IgD-negative memory B cell (primary cell): Measurements from ENCODE around the gene IRF4. TPM values are rescaled to one million over a fixed set of nuclear protein-coding genes. Genes with fewer than 3 reads are reported as not detected.
A peak's percentile ranks its signal among the peaks of the same experiment; 100 is the strongest.

Source experiments
- H3K27ac Mint-ChIP-seq, 3 donors: one replicate each; pipeline ENCODE4 v1.8.0; 2020 to 2022; ENCODE audit warnings: mild to moderate bottlenecking in 3 of 3, mixed read lengths in 3 of 3, moderate library complexity in 1 of 3
- H3K27me3 Mint-ChIP-seq: one replicate; pipeline ENCODE4 v1.8.0; 2021; ENCODE audit warnings: mixed read lengths
- H3K36me3 Mint-ChIP-seq: one replicate; pipeline ENCODE4 v1.8.0; 2020; ENCODE audit warnings: mild to moderate bottlenecking, mixed read lengths
- H3K4me1 Mint-ChIP-seq, 3 donors: one replicate each; pipeline ENCODE4 v1.8.0; 2020 to 2022; ENCODE audit warnings: mixed read lengths in 3 of 3, mild to moderate bottlenecking in 1 of 3
- H3K4me3 Mint-ChIP-seq, 4 donors: one replicate each; pipeline ENCODE4 v1.8.0; 2020 to 2022; ENCODE audit warnings: mild to moderate bottlenecking in 4 of 4, mixed read lengths in 4 of 4, moderate library complexity in 3 of 4
- H3K9me3 Mint-ChIP-seq, 3 donors: one replicate each; pipeline ENCODE4 v1.8.0; 2020 to 2021; ENCODE audit warnings: mixed read lengths in 3 of 3, mild to moderate bottlenecking in 1 of 3
- polyA plus RNA-seq: library from polyadenylated mRNA; unstranded; fragments of 300-500 nt; fragmentation: Illumina TruSeq; gene quantifications from one replicate; pipeline ENCODE4 v1.2.3, GENCODE V29; 2021

IRF4 gene
- polyA plus RNA-seq, 1 donor from 2014 or later: 22.9 TPM

DNA sequence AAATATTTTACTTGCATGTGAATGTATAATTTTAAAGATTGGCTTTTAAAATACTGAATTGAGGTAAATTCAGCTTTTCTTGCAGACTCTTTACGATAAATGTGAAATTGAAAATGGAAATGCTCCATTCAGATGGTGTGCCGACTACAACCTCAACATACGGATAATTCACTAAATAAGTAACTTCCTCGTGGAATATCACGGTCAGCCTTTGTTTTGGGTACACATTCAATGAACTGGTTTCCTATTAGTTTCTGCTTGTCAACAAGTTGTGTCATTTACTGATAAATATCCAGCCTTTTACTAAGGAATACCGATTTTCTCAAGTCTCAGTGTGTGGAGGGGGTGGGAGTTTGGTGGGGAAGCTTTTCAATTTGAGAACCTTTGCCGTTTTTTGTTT, 2.4 kb upstream of the IRF4 start:
- H3K27ac Mint-ChIP-seq: peak overlapping the region; percentile 84 to 97 (median 90)
- H3K27me3 Mint-ChIP-seq: no peaks in the 10 kb centered on the region
- H3K9me3 Mint-ChIP-seq: no peaks in the 10 kb centered on the region
- H3K4me1 Mint-ChIP-seq: peaks cover 20 to 22% (median 20%) of the 10 kb centered on the region in 3 donors
- peaks cover 6% of the 10 kb centered on the region for H3K36me3 Mint-ChIP-seq
- peak overlapping the region in 3 of 4 donors; percentile 31 to 91 (median 70) for H3K4me3 Mint-ChIP-seq

DNA sequence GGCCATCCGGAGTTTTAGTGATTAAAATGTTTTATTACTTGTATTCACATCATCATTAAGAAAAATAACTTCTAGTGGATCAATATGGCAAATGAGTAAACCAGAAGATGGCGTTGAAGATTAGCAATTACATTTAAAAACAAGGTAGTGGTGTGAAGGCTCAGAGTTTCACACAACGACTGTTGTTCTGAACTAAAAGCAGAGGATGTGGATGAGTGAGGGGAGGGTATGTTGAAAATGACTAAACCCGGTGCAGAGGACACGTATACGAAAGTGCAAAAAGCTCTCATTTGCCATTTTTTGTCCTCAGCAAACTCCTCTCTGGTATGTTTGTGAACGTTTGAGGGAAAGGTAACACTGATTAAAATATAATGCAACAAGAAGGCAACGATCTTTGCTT, 1.9 kb upstream of the IRF4 start:
- peaks cover 6% of the 10 kb centered on the region for H3K36me3 Mint-ChIP-seq
- peaks cover 20 to 23% (median 20%) of the 10 kb centered on the region in 3 donors for H3K4me1 Mint-ChIP-seq
- no peaks in the 10 kb centered on the region for H3K27me3 Mint-ChIP-seq
- no peaks in the 10 kb centered on the region for H3K9me3 Mint-ChIP-seq
- peak overlapping the region; percentile 31 to 99 (median 80) for H3K4me3 Mint-ChIP-seq
- H3K27ac Mint-ChIP-seq: peak overlapping the region; percentile 84 to 97 (median 90)

DNA sequence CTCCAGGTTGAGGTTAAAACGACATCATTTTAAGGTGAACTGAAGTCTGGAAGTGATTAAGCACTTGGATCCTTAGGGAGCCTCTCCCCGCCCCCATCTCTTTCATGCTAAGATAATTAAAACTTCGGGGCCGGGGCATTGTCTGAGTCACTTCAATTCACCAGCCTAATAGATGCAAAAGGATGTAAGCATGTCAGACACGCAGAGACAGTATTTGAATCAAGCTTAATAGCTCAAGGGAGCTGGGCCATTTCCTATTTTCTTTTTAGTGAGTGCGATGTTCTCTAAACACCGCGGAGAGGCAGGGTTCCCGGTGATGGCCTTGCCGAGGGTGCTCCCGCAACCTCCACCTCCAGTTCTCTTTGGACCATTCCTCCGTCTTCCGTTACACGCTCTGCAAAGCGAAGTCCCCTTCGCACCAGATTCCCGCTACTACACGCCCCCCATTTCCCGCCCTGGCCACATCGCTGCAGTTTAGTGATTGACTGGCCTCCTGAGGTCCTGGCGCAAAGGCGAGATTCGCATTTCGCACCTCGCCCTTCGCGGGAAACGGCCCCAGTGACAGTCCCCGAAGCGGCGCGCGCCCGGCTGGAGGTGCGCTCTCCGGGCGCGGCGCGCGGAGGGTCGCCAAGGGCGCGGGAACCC, 516 bp upstream of the IRF4 start:
- H3K27me3 Mint-ChIP-seq: no peaks in the 10 kb centered on the region
- H3K4me3 Mint-ChIP-seq: peak overlapping the region; percentile 91 to 99 (median 98)
- no peaks in the 10 kb centered on the region for H3K9me3 Mint-ChIP-seq
- peak overlapping the region; percentile 90 to 97 (median 97) for H3K27ac Mint-ChIP-seq
- peaks cover 6% of the 10 kb centered on the region for H3K36me3 Mint-ChIP-seq
- peaks cover 25 to 33% (median 32%) of the 10 kb centered on the region in 3 donors for H3K4me1 Mint-ChIP-seq

DNA sequence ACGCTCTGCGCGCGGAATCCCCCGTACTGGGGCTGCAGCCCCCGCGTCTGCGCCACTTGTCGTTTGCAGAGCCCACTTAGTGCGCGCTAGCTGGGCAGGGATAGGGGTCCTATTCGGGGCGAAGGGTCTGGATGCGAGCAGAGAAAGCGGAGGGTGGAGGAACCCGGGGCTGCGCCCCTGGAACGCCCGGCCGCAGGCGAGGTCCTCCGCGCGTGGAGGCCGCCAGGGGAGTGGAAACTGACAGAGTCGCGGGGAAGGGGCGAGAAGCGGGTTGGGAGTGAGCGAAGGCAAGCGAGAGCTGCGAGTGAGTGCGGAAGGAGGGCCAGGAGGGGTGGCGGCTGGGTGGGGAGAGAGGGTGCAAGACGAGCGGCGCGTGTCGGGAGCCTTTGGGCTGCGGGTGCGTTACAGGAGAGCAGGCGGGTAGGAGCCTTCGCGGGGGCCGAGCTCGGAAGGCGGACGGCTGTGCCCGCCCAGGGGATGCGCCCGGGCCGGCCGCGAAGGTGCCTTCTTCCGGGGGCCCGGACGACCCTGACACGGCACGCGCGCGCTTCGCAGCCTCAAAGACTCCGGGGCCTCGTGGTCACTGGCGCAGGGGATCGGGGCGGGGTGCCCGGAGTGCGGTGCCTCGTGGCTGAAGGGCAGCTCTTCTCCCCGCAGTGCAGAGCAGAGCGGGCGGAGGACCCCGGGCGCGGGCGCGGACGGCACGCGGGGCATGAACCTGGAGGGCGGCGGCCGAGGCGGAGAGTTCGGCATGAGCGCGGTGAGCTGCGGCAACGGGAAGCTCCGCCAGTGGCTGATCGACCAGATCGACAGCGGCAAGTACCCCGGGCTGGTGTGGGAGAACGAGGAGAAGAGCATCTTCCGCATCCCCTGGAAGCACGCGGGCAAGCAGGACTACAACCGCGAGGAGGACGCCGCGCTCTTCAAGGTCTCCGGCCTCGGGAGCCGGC, 1.2 kb downstream of the IRF4 start:
- Mint-ChIP-seq H3K9me3 (no peaks in the 10 kb centered on the region), H3K27me3 (no peaks in the 10 kb centered on the region), H3K4me3 (peak overlapping the region; percentile 91 to 99 (median 98)), H3K4me1 (peaks cover 32 to 40% (median 33%) of the 10 kb centered on the region in 3 donors), H3K27ac (peak overlapping the region; percentile 88 to 97 (median 90)), H3K36me3 (peaks cover 6% of the 10 kb centered on the region)

DNA sequence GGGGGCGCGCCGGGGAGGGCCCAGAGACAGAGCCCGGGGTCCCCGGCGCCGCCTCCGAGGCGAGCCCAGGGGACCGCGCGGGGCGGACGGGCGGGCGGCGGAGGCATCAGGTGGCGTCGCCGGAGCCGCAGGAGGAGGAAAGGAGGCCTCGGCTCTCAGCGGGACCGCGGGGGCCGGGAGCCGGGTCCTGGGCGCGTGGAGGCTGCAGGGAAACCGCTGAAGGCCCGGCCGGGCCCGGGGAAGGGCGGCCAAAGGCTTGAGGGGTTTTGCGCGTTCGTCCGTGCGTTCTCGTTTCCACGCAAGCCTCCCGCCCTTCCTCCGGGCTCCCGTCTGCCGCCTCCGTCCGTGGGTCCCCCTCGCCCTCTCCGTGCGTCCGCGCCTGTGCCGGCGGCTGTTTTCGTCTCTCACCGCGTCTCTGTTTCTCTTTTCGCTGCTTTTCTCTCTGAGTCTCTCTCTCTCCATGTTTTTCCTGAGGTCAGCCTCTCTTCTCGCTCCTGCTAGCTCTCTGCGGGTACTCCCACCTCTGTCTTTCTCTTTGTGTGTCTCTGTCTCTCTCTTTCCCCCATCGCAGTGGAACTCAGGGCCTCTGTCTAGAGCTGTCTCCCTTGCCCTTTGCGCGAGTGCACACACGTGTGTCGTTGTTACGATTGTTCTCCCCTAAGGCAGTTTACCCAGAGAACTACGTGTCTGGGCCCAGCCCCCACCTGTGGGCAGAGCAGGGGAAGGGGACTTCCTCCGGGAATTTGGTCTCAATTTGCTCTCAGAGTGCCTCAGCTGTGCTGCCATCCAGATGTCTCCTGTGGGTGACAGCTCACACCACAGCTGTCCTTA, 2.1 kb downstream of the IRF4 start:
- peaks cover 28 to 48% (median 37%) of the 10 kb centered on the region in 3 donors for H3K4me1 Mint-ChIP-seq
- no peaks in the 10 kb centered on the region for H3K27me3 Mint-ChIP-seq
- H3K36me3 Mint-ChIP-seq: peaks cover 6% of the 10 kb centered on the region
- H3K27ac Mint-ChIP-seq: peak overlapping the region; percentile 90 to 95 (median 95)
- no peaks in the 10 kb centered on the region for H3K9me3 Mint-ChIP-seq
- H3K4me3 Mint-ChIP-seq: peak overlapping the region; percentile 91 to 99 (median 98)

DNA sequence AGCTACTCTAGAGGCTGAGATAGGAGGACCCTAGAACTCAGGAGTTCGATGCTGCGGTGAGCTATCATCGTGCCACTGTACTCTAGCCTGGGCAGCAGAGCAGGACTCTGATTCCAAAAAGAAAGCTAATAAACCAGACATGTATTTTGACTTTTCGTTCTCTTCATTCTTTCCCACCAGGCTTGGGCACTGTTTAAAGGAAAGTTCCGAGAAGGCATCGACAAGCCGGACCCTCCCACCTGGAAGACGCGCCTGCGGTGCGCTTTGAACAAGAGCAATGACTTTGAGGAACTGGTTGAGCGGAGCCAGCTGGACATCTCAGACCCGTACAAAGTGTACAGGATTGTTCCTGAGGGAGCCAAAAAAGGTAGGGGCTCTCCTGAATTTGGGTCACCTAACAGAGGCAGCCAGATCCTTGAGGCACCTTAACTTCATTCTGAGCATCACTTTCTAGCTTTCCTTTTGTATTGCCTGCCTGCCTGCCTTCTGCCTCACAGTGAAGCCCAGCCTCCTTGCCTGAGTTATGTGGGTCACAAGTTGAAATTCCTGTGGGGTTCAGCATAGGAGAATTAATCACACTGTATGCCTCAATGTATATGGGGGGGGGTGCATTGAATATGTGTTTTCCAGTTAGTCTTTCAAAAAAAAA, 3.2 kb downstream of the IRF4 start:
- Mint-ChIP-seq H3K4me3 (peak overlapping the region; percentile 33 to 76 (median 66)), H3K4me1 (peaks cover 26 to 53% (median 42%) of the 10 kb centered on the region in 3 donors), H3K9me3 (no peaks in the 10 kb centered on the region), H3K36me3 (peaks cover 6% of the 10 kb centered on the region), H3K27me3 (no peaks in the 10 kb centered on the region), H3K27ac (peak overlapping the region; percentile 34 to 74 (median 67))

DNA sequence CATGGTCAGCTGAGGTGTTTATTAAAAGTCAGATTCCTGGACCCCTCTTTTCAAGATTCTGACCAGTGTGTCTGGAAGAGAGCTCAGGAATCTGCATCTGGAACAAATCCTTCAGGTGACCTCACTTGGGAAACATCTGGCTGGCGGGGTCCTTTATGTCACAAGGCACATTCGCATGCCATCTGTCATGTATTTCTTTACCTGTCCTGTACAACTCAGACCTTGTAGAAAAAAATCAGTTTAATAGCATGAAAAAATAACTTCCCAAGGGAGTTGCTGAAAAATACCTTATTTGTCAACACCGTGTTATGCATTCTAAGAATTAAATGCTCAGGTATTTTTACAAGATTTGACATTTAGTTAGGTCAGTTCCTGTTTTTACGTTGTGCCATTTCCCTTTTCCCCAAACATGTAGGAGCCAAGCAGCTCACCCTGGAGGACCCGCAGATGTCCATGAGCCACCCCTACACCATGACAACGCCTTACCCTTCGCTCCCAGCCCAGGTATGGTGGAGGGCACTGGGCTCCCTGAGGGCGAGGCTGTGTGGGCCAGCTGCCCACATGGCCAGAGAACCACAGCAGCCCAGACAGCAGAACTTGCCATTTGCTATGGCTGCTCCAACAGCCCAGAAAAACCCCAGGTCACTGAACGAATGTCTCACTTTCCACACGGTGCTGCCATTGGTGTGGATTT, 4.0 kb downstream of the IRF4 start:
- Mint-ChIP-seq H3K36me3 (peaks cover 6% of the 10 kb centered on the region), H3K27ac (peak overlapping the region; percentile 67 to 88 (median 74)), H3K4me1 (peaks cover 24 to 53% (median 42%) of the 10 kb centered on the region in 3 donors), H3K4me3 (peak overlapping the region in 3 of 4 donors; percentile 13 to 84 (median 75)), H3K27me3 (no peaks in the 10 kb centered on the region), H3K9me3 (no peaks in the 10 kb centered on the region)

DNA sequence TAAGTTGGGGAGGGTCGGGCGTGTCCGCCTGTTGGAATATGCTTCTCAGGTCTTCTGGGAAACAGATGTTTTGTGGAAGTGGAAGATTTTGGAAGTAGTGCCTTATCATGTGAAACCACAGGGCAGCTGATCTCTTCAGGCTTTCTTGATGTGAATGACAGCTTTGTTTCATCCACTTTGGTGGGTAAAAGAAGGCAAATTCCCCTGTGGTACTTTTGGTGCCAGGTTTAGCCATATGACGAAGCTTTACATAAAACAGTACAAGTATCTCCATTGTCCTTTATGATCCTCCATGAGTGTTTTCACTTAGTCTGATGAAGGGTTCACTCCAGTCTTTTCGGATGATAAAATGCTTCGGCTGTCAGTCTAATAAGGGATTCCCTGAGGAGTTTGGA, 4.6 kb downstream of the IRF4 start:
- no peaks in the 10 kb centered on the region for H3K27me3 Mint-ChIP-seq
- peaks cover 6% of the 10 kb centered on the region for H3K36me3 Mint-ChIP-seq
- H3K4me3 Mint-ChIP-seq: peak overlapping the region in 3 of 4 donors; percentile 13 to 84 (median 75)
- peak overlapping the region; percentile 67 to 88 (median 74) for H3K27ac Mint-ChIP-seq
- no peaks in the 10 kb centered on the region for H3K9me3 Mint-ChIP-seq
- peaks cover 21 to 51% (median 38%) of the 10 kb centered on the region in 3 donors for H3K4me1 Mint-ChIP-seq

DNA sequence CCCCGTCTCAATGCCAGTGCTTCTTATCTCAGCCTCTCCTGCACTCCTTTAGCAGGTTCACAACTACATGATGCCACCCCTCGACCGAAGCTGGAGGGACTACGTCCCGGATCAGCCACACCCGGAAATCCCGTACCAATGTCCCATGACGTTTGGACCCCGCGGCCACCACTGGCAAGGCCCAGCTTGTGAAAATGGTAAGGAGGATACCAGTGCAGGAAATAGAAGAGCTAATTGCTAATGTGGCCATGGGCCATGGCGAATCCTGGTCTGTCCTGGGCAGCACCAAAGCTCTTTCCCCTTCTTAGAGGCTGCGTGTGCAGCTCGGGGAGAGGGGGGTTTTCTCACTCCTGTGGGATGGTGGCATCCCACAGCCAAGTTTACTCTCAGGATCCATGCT, 5.5 kb downstream of the IRF4 start:
- Mint-ChIP-seq H3K4me3 (peak overlapping the region in 2 of 4 donors; percentile 52 to 80), H3K27ac (peak overlapping the region; percentile 73 to 89 (median 84)), H3K36me3 (peaks cover 9% of the 10 kb centered on the region), H3K27me3 (no peaks in the 10 kb centered on the region), H3K4me1 (peaks cover 21 to 58% (median 40%) of the 10 kb centered on the region in 3 donors), H3K9me3 (no peaks in the 10 kb centered on the region)

DNA sequence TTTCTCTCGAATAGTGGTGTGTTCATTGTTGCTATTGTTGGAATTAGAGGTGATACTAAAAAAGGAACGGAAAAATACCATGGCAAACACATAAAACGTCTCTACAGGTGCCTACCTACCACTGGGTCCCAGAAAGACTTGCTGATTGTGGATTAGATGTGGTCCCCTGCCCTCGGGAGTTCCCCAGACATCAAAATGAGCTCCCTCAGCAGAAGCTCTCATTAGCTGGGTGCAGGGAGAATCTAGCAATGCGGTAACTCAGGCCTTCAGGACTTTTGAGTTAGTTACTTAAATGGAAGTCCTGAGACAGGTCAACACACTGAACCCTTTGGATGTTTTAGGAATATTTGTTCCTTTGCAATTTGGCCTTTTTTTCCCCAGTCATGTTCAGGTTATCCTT, 6.1 kb downstream of the IRF4 start:
- Mint-ChIP-seq H3K4me1 (peaks cover 21 to 64% (median 44%) of the 10 kb centered on the region in 3 donors), H3K27me3 (no peaks in the 10 kb centered on the region), H3K36me3 (peaks cover 10% of the 10 kb centered on the region), H3K9me3 (no peaks in the 10 kb centered on the region), H3K4me3 (peak overlapping the region in 3 of 4 donors; percentile 23 to 86 (median 80)), H3K27ac (peak overlapping the region; percentile 73 to 89 (median 84))

DNA sequence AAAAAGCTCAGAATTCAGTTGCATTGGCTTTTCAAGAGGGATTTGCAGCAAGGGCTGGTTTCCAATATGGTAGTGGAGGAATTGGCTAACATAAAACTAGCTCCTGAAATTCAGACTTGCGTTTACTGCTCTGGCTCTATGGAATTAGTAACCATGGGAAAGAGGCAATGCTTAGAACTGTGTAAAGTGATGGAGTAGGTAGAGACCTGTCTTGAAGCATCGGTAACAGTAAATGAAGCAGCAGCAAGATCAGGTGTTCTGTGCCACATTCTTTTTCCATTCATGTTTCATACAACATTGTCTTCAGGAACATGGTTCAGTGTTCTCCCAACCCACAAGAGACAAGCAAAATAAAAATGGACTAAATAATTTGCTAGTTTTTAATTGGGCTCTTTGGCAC, 6.5 kb downstream of the IRF4 start:
- Mint-ChIP-seq H3K27me3 (no peaks in the 10 kb centered on the region), H3K4me3 (peak overlapping the region in 3 of 4 donors; percentile 23 to 80 (median 45)), H3K36me3 (peaks cover 10% of the 10 kb centered on the region), H3K9me3 (no peaks in the 10 kb centered on the region), H3K27ac (peak overlapping the region in 1 of 3 donors; percentile 96), H3K4me1 (peaks cover 23 to 68% (median 47%) of the 10 kb centered on the region in 3 donors)

DNA sequence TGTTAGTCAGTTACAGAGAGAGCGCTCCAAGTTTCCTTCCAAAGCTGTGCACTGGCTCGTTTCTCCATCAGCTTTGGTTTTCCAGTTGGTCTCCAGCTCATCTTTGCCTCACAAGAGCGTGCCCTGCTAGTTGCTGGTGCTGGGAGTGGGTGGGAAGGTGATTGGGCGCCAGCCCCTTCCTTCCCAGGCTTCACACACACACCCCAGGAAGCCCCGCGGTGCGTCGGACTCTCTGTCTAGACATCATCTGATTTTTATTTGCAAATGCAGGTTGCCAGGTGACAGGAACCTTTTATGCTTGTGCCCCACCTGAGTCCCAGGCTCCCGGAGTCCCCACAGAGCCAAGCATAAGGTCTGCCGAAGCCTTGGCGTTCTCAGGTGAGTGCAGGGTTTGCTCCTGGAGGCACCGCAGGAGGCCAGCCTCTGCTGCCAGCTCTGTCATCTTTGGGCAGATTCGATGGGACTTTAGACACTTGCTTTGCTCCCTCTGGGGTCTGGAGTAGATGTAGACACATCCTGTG, 7.1 kb downstream of the IRF4 start:
- Mint-ChIP-seq H3K36me3 (peaks cover 8% of the 10 kb centered on the region), H3K4me3 (peak overlapping the region in 2 of 4 donors; percentile 80 to 86), H3K27me3 (no peaks in the 10 kb centered on the region), H3K9me3 (no peaks in the 10 kb centered on the region), H3K4me1 (peaks cover 28 to 72% (median 52%) of the 10 kb centered on the region in 3 donors), H3K27ac (peak overlapping the region in 2 of 3 donors; percentile 96)
